GM19035 (cell line): ENCODE results near the gene SLA2.
"Not testable (repeated sequence)": the region's sequence is repeated elsewhere in the genome, so short reads cannot be mapped to it uniquely, and the experiment has no call there.

Experiments
- ATAC-seq: cut with Tn5 transposase; IDR thresholded peaks from one replicate; pipeline ENCODE4 v1.9.1; 2021; ENCODE audit not compliant: unreplicated experiment

The SLA2 gene

DNA sequence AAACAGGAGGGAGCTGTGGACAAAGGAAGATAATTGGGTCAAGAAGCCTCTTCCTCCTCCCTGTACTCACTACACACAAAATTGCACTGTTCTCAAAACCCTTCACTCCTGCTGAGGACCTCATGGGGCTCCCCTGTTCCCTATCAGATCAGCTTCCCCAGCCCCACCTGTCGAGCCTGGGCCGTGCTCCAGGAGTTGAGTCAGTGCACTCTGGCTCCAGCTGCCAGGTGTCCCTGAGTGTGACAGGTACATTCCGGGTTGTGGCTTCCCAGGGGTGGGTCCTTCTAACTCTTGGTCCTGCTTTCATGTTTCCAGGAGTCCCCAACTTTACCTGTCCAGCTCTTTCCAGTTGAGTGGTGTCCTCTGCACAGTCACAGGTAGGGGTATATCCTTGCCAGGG is 32.0 kb downstream of the SLA2 start:
- no peak for ATAC-seq

DNA sequence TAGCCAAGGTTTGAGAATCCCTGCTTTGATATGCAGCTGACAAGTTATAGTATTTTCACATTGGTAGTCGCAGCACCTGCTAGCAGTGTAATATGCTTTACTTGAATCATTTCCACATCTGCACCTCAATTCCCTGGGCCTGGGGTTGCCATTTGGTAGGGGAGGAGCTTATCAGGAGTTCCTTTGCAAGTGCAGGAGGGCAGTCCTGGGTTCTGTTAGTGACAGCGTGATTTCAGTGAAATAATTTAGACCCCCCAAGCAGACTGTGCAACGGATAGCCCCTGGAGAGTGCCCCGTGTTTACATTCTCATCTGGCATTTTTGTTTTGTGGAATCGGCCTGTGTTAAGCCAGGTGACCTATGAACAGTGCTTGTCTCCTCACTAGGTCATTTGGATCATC is 34.4 kb downstream of the SLA2 start:
- ATAC-seq, result no peak

DNA sequence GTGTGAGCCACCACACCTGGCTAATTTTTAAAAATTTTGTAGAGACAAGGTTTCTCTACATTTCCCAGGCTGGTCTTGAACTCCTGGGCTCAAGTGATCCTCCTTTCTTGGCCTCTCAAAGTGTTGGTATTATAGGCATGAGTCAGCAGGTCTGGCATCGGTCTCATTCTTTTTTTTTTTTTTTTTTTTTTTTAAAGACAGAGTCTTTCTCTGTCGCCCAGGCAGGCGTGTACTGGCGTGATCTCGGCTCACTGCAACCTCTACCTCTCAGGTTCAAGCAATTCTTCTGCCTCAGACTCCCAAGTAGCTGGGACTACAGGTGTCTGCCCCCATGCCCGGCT is 37.6 kb downstream of the SLA2 start:
- ATAC-seq, result not testable (repeated sequence)

DNA sequence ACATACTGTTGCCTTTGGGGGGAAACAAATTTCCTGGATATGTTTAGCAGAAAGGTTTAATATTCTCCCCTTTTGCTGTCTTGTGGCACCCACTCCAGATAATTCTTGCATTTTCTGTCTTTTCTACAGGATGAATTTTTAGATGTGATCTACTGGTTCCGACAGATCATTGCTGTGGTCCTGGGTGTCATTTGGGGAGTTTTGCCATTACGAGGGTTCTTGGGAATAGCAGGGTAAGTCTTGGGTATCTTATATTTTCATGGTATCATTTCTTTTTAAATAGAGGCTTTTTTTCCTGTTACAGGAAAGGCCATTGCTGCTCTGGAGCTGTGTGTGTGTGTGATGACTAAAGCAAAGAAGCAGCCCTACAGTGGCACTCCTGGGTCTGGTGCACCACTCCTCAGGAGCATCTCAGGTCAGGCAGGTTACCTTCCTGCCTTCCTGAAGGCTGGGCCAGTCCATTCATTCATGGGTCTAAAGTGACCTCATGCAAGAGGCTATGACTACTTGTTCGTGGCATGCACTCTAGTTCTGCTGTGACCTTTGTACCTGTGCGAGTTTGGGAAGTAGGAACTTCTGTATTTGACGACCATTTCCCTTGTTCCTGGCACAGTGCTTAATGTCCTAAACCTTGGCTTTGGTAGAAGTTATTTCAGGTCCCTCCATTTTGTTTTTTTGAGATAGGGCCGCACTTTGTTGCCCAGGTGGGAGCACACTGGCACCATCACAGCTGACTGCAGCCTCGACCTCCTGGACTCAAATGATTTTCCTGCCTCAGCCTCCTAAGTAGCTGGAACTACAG is 38.2 kb downstream of the SLA2 start:
- no peak for ATAC-seq

DNA sequence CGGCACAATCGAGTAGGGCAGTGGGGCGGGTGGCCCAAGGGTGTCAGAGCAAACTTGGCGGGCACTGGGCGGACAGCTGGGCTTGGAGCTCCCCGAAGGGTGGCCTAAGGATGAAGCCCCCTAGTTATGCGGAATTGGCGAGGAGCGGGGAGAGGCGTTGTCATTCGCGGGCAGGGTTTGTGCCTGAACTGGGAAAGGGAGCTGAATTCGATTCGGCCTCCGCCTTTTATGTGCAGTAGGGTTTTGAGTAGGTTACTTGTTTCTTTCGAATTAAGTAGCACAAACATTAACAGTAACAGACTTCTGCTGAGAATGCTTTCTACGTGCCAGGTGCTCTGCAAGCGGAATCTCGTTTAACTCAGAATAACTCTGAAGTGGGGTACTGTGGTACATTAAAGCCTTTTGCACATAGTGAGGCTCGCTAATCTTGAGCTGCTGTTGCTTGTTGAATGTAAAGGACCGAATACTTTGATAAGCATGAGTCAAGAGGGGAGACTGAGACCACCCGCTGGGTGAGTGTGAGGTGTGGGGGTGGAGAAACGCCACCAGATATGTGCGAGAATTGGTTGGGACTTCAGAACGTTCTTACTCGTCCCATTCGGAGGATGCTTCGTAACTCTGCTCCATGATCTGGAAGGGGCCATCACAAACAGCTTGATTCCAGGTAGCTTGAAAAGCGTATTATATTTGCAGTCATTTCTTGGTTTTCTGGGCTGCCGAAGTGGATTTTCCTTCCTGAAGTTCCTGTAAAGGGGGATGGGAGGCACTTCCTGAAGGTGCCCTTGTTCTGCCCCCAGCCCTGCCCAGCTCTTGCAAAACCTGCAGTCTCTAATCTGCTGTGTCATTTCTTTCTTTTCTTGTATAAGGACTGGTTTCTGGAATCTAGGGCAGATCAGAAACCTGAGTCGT is 39.6 kb downstream of the SLA2 start:
- ATAC-seq, result no peak

DNA sequence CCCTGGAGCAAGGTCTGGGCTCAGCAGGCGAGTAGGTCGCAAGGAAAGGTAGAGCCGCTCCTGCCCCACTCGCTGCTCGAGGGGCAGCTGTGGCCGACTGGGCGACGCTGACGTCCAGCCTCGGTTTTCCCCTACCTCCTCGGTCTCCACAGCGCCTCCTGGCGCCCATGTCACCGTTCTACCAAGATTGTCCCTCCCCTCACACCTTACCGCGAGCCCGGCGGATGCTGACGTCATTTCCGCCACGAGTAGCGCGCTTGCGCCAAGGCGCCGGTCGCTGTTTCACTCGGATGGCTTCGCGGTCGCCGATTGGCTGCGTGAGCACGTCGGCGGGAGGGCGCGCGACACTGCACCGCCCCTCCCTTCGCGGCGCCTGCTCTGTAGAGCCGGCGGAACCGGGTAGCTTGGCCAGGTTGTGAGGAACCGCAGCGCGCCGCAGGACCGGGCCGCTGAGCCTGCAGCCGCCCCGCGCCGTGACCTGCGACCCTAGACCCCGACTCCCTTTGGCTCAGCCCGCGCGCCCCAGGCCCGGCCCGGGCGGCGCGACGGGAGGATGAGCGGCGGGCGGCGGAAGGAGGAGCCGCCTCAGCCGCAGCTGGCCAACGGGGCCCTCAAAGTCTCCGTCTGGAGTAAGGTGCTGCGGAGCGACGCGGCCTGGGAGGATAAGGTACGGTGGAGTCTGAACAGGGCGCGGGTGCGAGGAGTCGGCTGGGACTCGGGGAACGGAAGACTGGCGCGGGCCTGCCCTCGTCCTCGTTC is 40.4 kb downstream of the SLA2 start, which contains the start of gene RAB5IF:
TSS of gene RAB5IF (plus strand) at position 381 of the 759 bp plus-strand sequence. CDS start at position 554, 173 bp downstream.
- peak; percentile 88 for ATAC-seq

DNA sequence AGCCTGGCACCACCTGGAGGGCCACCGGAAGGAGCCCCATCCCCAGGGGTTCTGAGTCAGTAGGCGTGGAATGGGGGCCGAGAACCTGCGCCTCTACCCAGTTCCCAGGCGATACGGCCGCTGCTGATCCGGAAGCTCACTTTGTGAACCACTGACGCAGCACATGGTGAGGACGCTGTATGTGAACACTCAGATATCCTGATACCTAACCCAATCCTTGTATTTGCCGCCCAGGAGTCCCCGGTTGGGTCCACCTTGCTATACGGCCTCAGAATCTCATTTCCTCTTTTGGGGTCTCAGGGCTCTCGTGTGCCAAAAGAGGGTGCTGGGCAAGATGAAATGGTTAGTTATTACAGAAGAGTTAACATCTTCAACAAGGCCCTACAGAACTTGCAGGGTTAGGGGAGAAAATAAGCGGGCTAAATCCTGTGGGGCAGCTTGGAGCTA is 41.0 kb downstream of the SLA2 start:
- ATAC-seq, result peak; percentile 35

DNA sequence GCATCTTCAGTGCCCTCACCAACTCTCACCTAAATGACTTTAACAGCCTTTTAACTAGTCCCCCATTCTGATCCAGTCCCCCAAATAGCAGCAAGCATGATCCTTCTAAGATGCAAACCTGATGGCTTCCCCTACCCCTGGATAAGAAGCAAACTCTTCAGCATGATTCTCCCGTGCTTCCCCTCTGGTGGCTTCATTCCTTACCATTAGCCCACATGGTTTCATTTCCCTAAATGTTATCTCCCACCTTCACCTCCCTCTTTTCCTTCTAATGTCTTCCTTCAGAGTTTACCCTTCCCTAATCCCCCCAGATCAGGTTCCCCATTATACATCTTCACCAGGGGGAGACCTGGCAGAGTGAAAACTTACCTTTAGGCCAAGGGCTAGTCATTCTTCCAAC is 44.5 kb downstream of the SLA2 start:
- no peak for ATAC-seq

DNA sequence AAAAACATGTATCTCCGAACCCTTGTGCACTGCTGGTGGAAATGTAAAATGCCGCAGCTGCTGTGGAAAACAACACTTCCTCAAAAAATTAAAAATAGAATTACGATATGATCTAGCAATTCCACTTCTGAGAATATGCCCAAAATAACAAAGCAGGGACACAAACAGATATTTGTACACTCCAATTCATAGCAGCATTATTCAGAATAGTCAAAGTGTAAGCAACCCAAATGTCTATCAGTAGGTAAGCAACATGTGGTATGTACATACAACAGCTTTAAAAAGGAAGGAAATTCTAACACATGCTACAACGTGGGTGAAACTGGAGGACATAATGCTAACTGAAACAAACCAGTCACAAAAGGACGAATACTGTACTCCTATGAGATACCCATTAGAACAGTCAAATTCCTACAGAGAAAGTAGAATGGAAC is 46.1 kb downstream of the SLA2 start:
- ATAC-seq, result no peak

DNA sequence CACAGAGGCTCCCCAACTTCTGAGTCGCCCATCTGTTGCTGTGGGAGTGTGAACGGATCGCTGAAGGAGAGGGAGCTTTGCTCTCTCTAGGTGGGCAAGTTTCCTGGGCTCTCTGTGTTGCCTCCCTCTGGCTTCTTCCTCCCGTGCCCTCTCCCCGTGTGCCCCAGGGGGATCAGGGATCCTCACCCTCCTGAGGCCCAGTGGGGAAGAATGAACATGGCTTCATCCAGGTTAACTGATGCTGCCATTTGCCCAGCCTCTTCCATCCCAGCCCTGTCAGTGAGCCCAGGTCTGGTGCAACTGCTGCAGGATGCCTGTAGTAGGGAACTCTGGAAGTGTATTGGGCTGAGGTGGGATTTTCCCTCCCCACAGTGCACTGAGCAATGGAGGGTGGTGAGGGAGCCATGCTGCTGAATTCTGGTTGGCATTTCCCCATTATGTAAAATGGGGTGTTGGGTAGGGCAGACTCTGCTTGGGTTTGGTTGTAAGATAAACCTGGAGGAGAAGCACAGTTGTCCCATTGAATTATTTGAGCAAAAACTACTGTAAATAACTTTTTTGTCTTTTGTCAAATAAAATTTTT is 52.6 kb downstream of the SLA2 start:
- no peak for ATAC-seq

DNA sequence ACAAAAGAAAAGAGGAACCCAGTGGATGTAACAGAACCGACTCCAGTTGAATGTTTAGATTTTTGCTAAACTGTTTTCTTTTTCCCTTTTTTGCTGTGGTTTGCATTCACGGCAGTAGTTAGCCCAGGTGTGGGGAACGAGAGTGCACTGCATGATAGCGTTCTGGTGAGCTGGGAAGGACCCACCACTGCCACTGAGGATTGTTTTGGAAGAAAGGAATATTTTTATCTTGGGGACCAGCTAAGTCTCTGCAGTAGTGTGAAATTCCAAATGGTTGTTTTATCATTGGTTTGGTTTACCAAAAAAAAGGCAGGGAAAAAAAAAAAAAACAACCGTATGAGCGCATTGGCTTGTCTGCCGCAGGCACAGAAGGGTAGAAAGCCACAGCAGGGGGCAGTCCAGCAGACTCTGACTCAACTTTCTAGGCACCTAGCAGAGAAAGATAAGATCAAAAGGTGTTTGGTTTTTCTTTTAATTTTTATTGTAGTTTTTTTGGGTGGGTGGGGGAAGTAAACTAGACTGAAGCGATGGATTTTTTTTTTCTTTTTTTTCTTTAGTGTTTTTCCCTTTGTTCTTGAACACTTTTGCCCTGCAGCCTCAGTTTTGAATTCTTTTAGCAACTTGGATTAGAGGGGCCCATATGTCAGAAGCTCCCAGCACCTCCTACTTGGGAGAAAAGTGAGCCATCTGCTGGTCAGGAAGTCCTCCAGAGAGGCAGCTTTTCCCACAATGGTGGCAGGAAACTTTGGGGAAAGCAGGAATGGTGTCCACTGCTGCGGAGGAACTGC is 53.9 kb downstream of the SLA2 start:
- ATAC-seq, result no peak

DNA sequence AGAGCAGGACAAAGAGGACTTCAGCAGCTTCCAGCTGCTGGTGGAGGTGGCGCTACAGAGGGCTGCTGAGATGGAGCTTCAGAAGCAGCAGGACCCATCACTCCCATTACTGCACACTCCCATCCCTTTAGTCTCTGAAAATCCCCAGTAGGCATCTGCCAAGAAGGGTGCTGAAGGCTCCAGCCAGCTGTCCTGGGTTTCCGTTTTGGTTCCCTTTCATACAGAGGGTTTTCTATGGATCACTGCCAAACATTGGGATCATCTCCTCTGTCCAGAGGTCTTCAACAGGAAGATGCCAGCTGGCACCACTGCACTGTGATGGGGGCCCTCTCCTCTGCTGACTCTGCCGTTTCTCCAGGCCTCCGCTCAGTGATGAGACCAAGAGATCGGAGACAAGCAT is 54.7 kb downstream of the SLA2 start:
- ATAC-seq, result no peak

DNA sequence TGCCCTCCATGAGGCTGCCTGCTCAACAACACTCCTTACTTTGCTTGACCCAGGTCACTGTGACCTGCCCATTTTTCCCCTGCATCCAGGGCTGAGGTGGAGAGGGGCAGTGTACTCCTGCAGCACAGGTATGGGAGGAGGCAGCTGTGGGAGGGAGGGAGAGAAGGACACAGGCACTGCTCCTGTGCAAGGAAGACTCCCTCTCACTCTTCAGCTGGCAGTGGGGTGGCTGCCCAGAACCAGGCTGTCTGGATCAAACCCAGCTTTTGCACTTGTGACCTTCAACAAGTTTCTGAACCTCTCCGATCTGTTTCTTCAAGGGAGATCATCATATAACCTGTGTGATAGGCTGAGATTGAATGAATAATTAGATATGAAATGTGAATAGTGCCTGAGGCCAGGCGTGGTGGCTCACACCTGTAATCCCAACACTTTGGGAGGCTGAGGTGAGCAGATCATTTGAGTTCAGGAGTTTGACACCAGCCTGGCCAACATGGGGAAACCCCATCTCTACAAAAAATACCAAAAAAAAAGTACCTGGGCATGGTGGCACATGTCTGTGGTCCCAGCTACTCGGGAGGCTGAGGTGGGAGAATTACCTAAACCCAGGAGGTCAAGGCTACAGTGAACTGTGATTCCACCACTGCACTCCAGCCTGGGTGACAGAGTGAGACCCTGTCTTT is 58.5 kb downstream of the SLA2 start:
- ATAC-seq, result no peak

DNA sequence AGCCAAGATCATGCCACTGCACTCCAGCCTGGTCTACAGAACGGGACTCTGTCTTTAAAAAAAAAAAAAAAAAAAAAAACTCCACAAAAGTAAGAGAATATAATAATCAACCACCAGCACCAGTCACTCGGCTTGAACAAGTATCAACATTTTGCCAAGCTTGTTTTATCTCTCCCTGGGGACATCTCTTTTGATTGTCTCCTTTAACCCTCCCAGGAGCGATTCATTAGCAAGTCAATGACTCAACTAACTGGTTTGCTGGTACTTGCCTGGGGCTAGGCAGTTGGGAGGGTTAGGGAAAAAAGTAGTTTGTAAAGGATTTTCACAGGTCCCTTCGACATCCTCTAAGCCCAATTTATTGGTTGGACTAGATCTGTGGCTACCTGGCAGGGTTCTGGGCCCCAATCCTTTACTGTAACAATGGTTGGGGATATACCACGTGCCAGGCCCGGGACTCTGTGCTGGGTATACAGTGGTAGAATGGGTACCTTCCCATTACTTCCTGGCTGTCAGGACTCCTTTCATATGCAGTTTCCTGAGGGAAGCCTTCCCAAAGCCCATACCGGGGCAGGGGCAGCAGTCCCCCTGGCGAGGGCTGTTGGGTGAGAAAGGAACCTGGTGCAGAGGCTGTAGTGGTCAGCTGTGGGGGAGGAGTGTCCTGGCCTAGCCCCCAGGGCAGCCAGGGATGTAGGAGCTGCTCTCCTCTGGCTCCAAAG is 60.4 kb downstream of the SLA2 start:
- no peak for ATAC-seq

DNA sequence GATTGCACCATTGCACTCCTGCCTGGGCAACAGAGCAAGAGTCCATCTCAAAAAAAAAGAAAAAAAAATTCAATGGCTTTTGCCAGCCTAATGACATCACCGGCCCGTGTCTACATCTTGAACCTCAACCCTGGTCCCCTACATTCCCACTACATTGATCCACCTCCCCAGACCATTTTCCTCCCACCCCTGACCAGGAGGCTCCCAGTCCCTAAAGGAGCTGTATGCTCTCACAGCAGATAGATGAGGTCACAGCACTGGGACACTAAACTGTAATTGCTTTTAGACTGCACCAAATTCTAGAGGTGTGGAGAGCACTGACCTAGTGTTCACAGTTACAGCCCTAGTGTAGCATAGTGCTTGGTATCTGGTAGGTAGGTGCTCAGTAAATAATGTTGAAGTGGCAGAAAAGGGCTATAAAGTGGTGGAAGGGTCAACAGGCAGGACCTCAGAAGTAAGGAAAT is 61.9 kb downstream of the SLA2 start:
- ATAC-seq, result no peak

DNA sequence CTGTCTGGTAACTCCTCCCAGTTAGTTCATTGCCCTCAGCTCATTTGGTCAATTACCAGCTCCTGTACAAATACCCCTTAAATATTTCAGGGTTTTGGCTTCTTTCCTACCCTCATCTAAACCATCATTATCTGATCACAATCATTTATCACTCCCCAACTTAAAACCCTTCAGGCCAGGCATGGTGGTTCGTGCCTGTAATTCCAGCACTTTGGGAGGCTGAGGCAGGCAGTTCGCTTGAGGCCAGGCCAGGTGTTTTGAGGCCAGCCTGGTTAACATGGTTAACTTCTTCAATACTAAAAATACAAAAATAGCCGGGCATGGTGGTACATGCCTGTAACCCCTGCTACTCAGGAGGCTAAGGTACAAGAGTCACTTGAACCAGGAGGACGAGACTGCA is 63.2 kb downstream of the SLA2 start:
- ATAC-seq, result no peak

DNA sequence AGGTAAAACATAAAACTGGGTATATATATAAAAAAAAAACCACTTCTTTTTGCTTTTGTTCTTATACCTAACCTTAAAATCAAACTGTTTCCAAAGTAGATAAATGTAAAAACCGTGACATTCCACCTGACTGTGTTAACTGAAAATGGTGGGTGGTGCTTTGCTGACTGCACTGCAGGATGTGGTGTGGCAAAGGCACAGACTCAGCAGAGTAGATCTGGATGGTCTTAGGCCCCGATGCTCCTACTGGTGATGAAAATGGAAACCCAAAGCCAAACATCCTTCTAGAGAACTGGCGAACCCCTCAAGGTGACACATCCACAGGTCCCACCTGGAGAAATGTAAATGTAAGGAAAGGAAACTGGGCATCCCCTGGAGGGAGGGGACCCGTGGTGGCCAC is 63.7 kb downstream of the SLA2 start:
- no peak for ATAC-seq

DNA sequence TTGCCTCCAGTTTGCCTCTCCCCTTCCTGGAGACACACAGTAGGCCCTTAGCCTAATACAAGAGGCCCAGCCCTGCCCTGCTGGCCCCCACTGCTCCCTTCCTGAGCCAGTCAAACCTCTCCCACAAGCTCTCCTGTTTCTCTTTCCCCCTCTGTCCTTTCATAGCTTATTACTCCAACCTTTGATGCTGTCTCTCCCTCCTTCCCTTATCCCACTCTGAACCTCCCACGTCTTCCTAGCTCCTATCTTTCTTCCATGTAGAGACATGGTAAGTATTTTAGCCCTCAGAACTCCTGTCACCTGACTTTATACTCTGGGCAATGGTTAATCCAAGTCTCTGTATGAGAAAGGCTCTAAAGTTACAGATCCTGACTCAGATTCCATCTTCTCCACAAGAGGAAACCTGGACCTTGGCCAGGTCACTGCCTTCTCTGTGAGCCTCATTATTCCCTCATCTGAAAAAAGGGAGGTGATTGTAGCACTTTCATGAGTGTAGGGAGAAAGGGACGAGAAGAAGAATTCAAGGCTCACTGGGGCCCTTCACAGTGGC is 65.9 kb downstream of the SLA2 start:
- no peak for ATAC-seq
